Measurements from ENCODE around the gene CHURC1. TPM values are rescaled to one million over a fixed set of nuclear protein-coding genes. Genes with fewer than 3 reads are reported as not detected.

CHURC1 gene
- total RNA-seq, 1 donor from 2014 or later, result 53.5 TPM

GRCh38 chr14:64937821-64938193 lies 23.6 kb downstream of the CHURC1 start:
- no peak for DNase-seq
- H3K4me3 Mint-ChIP-seq, result no peak overlapping the region
- no peak overlapping the region for H3K27ac Mint-ChIP-seq
- H3K4me1 Mint-ChIP-seq, result peaks cover 47% of the 10 kb centered on the region
- no peaks in the 10 kb centered on the region for H3K9me3 Mint-ChIP-seq
- H3K36me3 Mint-ChIP-seq (ENCODE audit: low read depth), result peaks cover 61% of the 10 kb centered on the region
- H3K27me3 Mint-ChIP-seq, result no peaks in the 10 kb centered on the region
- intact Hi-C loops (cut with micrococcal nuclease), result no loop called here

GRCh38 chr14:64938972-64939816 lies 24.9 kb downstream of the CHURC1 start:
- no peak for DNase-seq
- H3K4me1 Mint-ChIP-seq, result peaks cover 56% of the 10 kb centered on the region
- peaks cover 57% of the 10 kb centered on the region for H3K36me3 Mint-ChIP-seq (ENCODE audit: low read depth)
- no peak overlapping the region for H3K4me3 Mint-ChIP-seq
- intact Hi-C loops (cut with micrococcal nuclease), result no loop called here
- H3K27ac Mint-ChIP-seq, result peak overlapping the region; percentile 10
- no peaks in the 10 kb centered on the region for H3K9me3 Mint-ChIP-seq
- no peaks in the 10 kb centered on the region for H3K27me3 Mint-ChIP-seq

- peaks cover 53% of the 10 kb centered on the region for H3K4me1 Mint-ChIP-seq
- H3K27ac Mint-ChIP-seq, result peak overlapping the region; percentile 80
- no peak overlapping the region for H3K4me3 Mint-ChIP-seq
- no peaks in the 10 kb centered on the region for H3K27me3 Mint-ChIP-seq
- H3K36me3 Mint-ChIP-seq (ENCODE audit: low read depth), result peaks cover 55% of the 10 kb centered on the region
- H3K9me3 Mint-ChIP-seq, result no peaks in the 10 kb centered on the region
- DNase-seq, result no peak
- intact Hi-C loops (cut with micrococcal nuclease), result no loop called here
These were observed 25.5 kb downstream of the CHURC1 start for GRCh38 chr14:64939817-64940190.

- Mint-ChIP-seq H3K27me3 (no peaks in the 10 kb centered on the region), H3K4me3 (no peak overlapping the region), H3K36me3 (ENCODE audit: low read depth) (peaks cover 55% of the 10 kb centered on the region), H3K27ac (peak overlapping the region; percentile 80), H3K9me3 (no peaks in the 10 kb centered on the region), H3K4me1 (peaks cover 49% of the 10 kb centered on the region)
- no peak for DNase-seq
- intact Hi-C loops (cut with micrococcal nuclease), result no loop called here
These were observed 26.2 kb downstream of the CHURC1 start for GRCh38 chr14:64940336-64940910.

GRCh38 chr14:64942531-64943111 lies 28.4 kb downstream of the CHURC1 start, which contains the start of gene GPX2:
GPX2 (minus strand) TSS chr14:64942745; CDS start chr14:64942726, 19 bp downstream.
- Mint-ChIP-seq H3K4me3 (no peak within 1 kb of the TSS), H3K9me3 (no peaks in the 10 kb centered on the region), H3K4me1 (peaks cover 42% of the 10 kb centered on the region), H3K27ac (peak within 1 kb of the TSS; percentile 2), H3K27me3 (no peaks in the 10 kb centered on the region), H3K36me3 (ENCODE audit: low read depth) (peaks cover 48% of the 10 kb centered on the region)
- intact Hi-C loops (cut with micrococcal nuclease), result no loop called here
- no peak for DNase-seq

GRCh38 chr14:64943556-64943955 lies 29.3 kb downstream of the CHURC1 start:
- Mint-ChIP-seq H3K9me3 (no peaks in the 10 kb centered on the region), H3K4me3 (no peak overlapping the region), H3K27me3 (no peaks in the 10 kb centered on the region), H3K27ac (no peak overlapping the region), H3K4me1 (peaks cover 35% of the 10 kb centered on the region), H3K36me3 (ENCODE audit: low read depth) (peaks cover 42% of the 10 kb centered on the region)
- intact Hi-C loops (cut with micrococcal nuclease), result no loop called here
- DNase-seq, result no peak

- H3K36me3 Mint-ChIP-seq (ENCODE audit: low read depth), result peaks cover 40% of the 10 kb centered on the region
- H3K4me3 Mint-ChIP-seq, result no peak overlapping the region
- peaks cover 30% of the 10 kb centered on the region for H3K4me1 Mint-ChIP-seq
- H3K27ac Mint-ChIP-seq, result peak overlapping the region; percentile 35
- H3K27me3 Mint-ChIP-seq, result no peaks in the 10 kb centered on the region
- DNase-seq, result no peak
- H3K9me3 Mint-ChIP-seq, result no peaks in the 10 kb centered on the region
- intact Hi-C loops (cut with micrococcal nuclease), result no loop called here
These were observed 29.8 kb downstream of the CHURC1 start for GRCh38 chr14:64944041-64944440.

GRCh38 chr14:64944861-64945260 lies 30.6 kb downstream of the CHURC1 start:
- Mint-ChIP-seq H3K9me3 (no peaks in the 10 kb centered on the region), H3K4me1 (peaks cover 24% of the 10 kb centered on the region), H3K27ac (no peak overlapping the region), H3K4me3 (no peak overlapping the region), H3K27me3 (no peaks in the 10 kb centered on the region), H3K36me3 (ENCODE audit: low read depth) (peaks cover 38% of the 10 kb centered on the region)
- intact Hi-C loops (cut with micrococcal nuclease), result no loop called here
- DNase-seq, result no peak

- Mint-ChIP-seq H3K36me3 (ENCODE audit: low read depth) (peaks cover 33% of the 10 kb centered on the region), H3K4me1 (peaks cover 20% of the 10 kb centered on the region), H3K4me3 (no peak overlapping the region), H3K9me3 (no peaks in the 10 kb centered on the region), H3K27me3 (no peaks in the 10 kb centered on the region), H3K27ac (no peak overlapping the region)
- no peak for DNase-seq
- intact Hi-C loops (cut with micrococcal nuclease), result no loop called here
These were observed 31.4 kb downstream of the CHURC1 start for GRCh38 chr14:64945431-64946178.

- H3K27me3 Mint-ChIP-seq, result no peaks in the 10 kb centered on the region
- peaks cover 28% of the 10 kb centered on the region for H3K36me3 Mint-ChIP-seq (ENCODE audit: low read depth)
- no peak overlapping the region for H3K4me3 Mint-ChIP-seq
- H3K27ac Mint-ChIP-seq, result no peak overlapping the region
- no peak for DNase-seq
- peaks cover 17% of the 10 kb centered on the region for H3K4me1 Mint-ChIP-seq
- intact Hi-C loops (cut with micrococcal nuclease), result no loop called here
- no peaks in the 10 kb centered on the region for H3K9me3 Mint-ChIP-seq
These were observed 32.2 kb downstream of the CHURC1 start for GRCh38 chr14:64946310-64947045.

GRCh38 chr14:64947710-64948611 lies 33.7 kb downstream of the CHURC1 start:
- no peak overlapping the region for H3K27ac Mint-ChIP-seq
- DNase-seq, result no peak
- peaks cover 17% of the 10 kb centered on the region for H3K4me1 Mint-ChIP-seq
- intact Hi-C loops (cut with micrococcal nuclease), result no loop called here
- H3K36me3 Mint-ChIP-seq (ENCODE audit: low read depth), result peaks cover 21% of the 10 kb centered on the region
- H3K27me3 Mint-ChIP-seq, result no peaks in the 10 kb centered on the region
- H3K9me3 Mint-ChIP-seq, result no peaks in the 10 kb centered on the region
- no peak overlapping the region for H3K4me3 Mint-ChIP-seq

GRCh38 chr14:64948612-64949210 lies 34.5 kb downstream of the CHURC1 start:
- DNase-seq, result no peak

More at GRCh38 chr14:64948612-64949210, 34.5 kb downstream of the CHURC1 start:
- no peak overlapping the region for H3K27ac Mint-ChIP-seq
- peaks cover 17% of the 10 kb centered on the region for H3K36me3 Mint-ChIP-seq (ENCODE audit: low read depth)
- peaks cover 11% of the 10 kb centered on the region for H3K4me1 Mint-ChIP-seq
- H3K27me3 Mint-ChIP-seq, result no peaks in the 10 kb centered on the region
- no peak overlapping the region for H3K4me3 Mint-ChIP-seq
- H3K9me3 Mint-ChIP-seq, result no peaks in the 10 kb centered on the region
- intact Hi-C loops (cut with micrococcal nuclease), result no loop called here

Data from activated CD4-positive, alpha-beta T cell treated with anti-CD3 and anti-CD28 coated beads, Interleukin-2, amount 10 ng/mL, durations not matched to agents 24 days and 14 days (primary cell).